GM23248 (cell line): ENCODE measurements around the gene KRT3.

Source experiments
- EZH2 ChIP-seq: fragments of 200-600 bp; sonication (generic); IDR thresholded peaks from 2 replicates; pipeline ENCODE4 v1.6.1; 2018; ENCODE audit warnings: antibody characterized with exemption, mild to moderate bottlenecking; ENCODE audit not compliant: insufficient read depth, poor library complexity, severe bottlenecking
- EZH2phosphoT487 ChIP-seq: fragments of 200-600 bp; sonication (generic); IDR thresholded peaks from 2 replicates; pipeline ENCODE4 v1.6.1; 2018; ENCODE audit warnings: antibody characterized with exemption, moderate library complexity, mild to moderate bottlenecking, low read depth; ENCODE audit not compliant: insufficient read depth

GRCh38 chr12:52839436-52840105 is 43.7 kb upstream of the KRT3 start:
- TF ChIP-seq EZH2 (no peak), EZH2phosphoT487 (no peak)
